K562 (cell line): Measurements from ENCODE around the gene CRHR1. TPM values are rescaled to one million over a fixed set of nuclear protein-coding genes. Genes with fewer than 3 reads are reported as not detected.

ENCODE experiments used
- BRD9 ChIP-seq: fragments of 450-650 bp; IDR thresholded peaks from 2 replicates; pipeline ENCODE4 v1.6.1; 2018; ENCODE audit warnings: low read depth; ENCODE audit not compliant: partially characterized antibody
- E2F1 ChIP-seq: sonication (generic); formaldehyde crosslinking; IDR thresholded peaks from 2 replicates; pipeline ENCODE4 v1.8.1; 2023; ENCODE audit warnings: mild to moderate bottlenecking, missing genetic modification reagents, moderate library complexity
- ELK3 ChIP-seq: fragments of 450-650 bp; formaldehyde crosslinking; IDR thresholded peaks from 2 replicates; pipeline ENCODE4 v1.4.0; 2020; ENCODE audit warnings: mild to moderate bottlenecking
- MITF ChIP-seq: IDR thresholded peaks from 2 replicates; pipeline ENCODE4 v1.6.1; 2014; ENCODE audit warnings: antibody characterized with exemption
- MLX ChIP-seq, 2 experiments: fragments of 450-650 bp in 1 of 2; sonication (generic) in 1 of 2; formaldehyde crosslinking; conservative IDR thresholded peaks; 2 replicates each; pipeline versions ENCODE4 v1.4.0 to v1.8.1; 2020 to 2022; ENCODE audit warnings: mild to moderate bottlenecking in 1 of 2, missing genetic modification reagents in 1 of 2
- NCOA4 ChIP-seq: fragments of 450-650 bp; IDR thresholded peaks from 2 replicates; pipeline ENCODE4 v1.6.1; 2018; ENCODE audit warnings: mild to moderate bottlenecking; ENCODE audit not compliant: partially characterized antibody
- NRF1 ChIP-seq, 2 experiments: fragments of 450-650 bp; IDR thresholded peaks in 1 of 2; conservative IDR thresholded peaks in 1 of 2; 2 replicates each; pipeline ENCODE4 v1.6.1; 2014; ENCODE audit warnings: mild to moderate bottlenecking in 2 of 2
- STAT5A ChIP-seq: IDR thresholded peaks from 2 replicates; pipeline ENCODE4 v1.6.1; 2012; ENCODE audit warnings: low read length, inconsistent platforms, borderline replicate concordance
- ZNF263 ChIP-seq: sonication (generic); formaldehyde crosslinking; IDR thresholded peaks from 2 replicates; pipeline ENCODE4 v1.8.0; 2022; ENCODE audit warnings: mild to moderate bottlenecking, missing genetic modification reagents, borderline replicate concordance
- polyA plus RNA-seq, 8 experiments: library from polyadenylated mRNA; depleted of rRNA in 4 of 8; stranded (reverse) in 5 of 8; unstranded in 3 of 8; fragments of >200 nt; fragmentation: Nextera tagmentation in 2 of 8; fragmentation: Illumina TruSeq in 1 of 8; extraction: Ambion mirVana in 2 of 8; extraction: Trizol in 1 of 8; gene quantifications; 2 replicates each; pipeline versions ENCODE4 v1.2.1 to v1.2.3, GENCODE V29; 2011 to 2014; ENCODE audit warnings: inconsistent platforms in 1 of 8, missing spikeins in 1 of 8
- total RNA-seq, 7 experiments: library from RNA; depleted of rRNA in 6 of 7; stranded (reverse); fragments of >200 nt in 6 of 7; fragmentation: Illumina TruSeq in 2 of 7; extraction: Trizol in 2 of 7; gene quantifications; 2 replicates each; pipeline versions ENCODE4 v1.2.1 to v1.2.3, GENCODE V29; 2011 to 2021; ENCODE audit warnings: low replicate concordance in 1 of 7

Gene CRHR1
- total and polyA plus RNA-seq, 9 of the 15 experiments (the other 6 are each of a cell fraction or from before 2014, with no cell fraction given): 0.05 TPM; not detected in 8

- TF ChIP-seq MITF (no peak), ZNF263 (CRISPR knock-in tag) (no peak), NCOA4 (no peak), E2F1 (no peak), NRF1 (conservative IDR thresholded peaks at IDR 0.05 in 1 of 2, IDR thresholded peaks at IDR 0.05 in 1 of 2) (peak; percentile 42 to 66; a peak in 3 of 4 replicates), BRD9 (no peak), STAT5A (no peak), ELK3 (no peak), MLX (CRISPR knock-in tag; conservative IDR thresholded peaks at IDR 0.05) (no peak)
Measured at GRCh38 chr17:45784741-45785479, 790 bp downstream of the CRHR1 start (continued).
